B cell (primary cell): ENCODE results near the gene PRKCZ. TPM values are rescaled to one million over a fixed set of nuclear protein-coding genes. Genes with fewer than 3 reads are reported as not detected.

Experiments
- ATAC-seq: fragments of 200-7000 bp; cut with Tn5 transposase; one replicate; pipeline ENCODE4 v1.10.0; 2021; ENCODE audit warnings: low read depth, mild to moderate bottlenecking, moderate number of reproducible peaks, moderate library complexity
- CTCF ChIA-PET: fragments of 350-600 bp; sonication (Branson Sonifier 250); formaldehyde crosslinking; loops from one replicate; lab custom pipeline; 2021; ENCODE audit warnings: antibody characterized with exemption, inconsistent platforms; lab: Charles Lee
- POLR2A ChIA-PET: fragments of 350-600 bp; sonication (Branson Sonifier 250); formaldehyde crosslinking; loops from one replicate; lab custom pipeline; 2021; ENCODE audit warnings: antibody characterized with exemption; lab: Charles Lee
- DNase-seq: peaks from one replicate; pipeline ENCODE4 v3.0.0; 2013
- H2AFZ ChIP-seq: 2 replicates; pipeline ENCODE4 v1.6.1; 2012; ENCODE audit warnings: mild to moderate bottlenecking, low read depth, low read length; ENCODE audit not compliant: insufficient read depth, poor library complexity, severe bottlenecking
- H3K27ac ChIP-seq, 2 donors: 1 replicate in 1 of 2; 2 replicates in 1 of 2; pipeline ENCODE4 v1.5.1; 2012 to 2013; ENCODE audit warnings: low read length in 2 of 2, mild to moderate bottlenecking in 2 of 2, moderate library complexity in 1 of 2
- H3K27me3 ChIP-seq, 4 experiments: fragments of 200-600 bp in 1 of 4; sonication (generic) in 1 of 4; replicated peaks in 1 of 4; 1 replicate in 2 of 4; 2 replicates in 2 of 4; pipeline versions ENCODE4 v1.6.1 to v1.7.0; 2013 to 2016; ENCODE audit warnings: low read length in 3 of 4, mild to moderate bottlenecking in 2 of 4, mixed read lengths in 1 of 4, moderate library complexity in 1 of 4; ENCODE audit not compliant: insufficient read depth in 4 of 4, control insufficient read depth in 3 of 4; ENCODE audit errors: control extremely low read depth in 1 of 4
- H3K36me3 ChIP-seq, 2 experiments: replicated peaks in 1 of 2; 1 replicate in 1 of 2; 2 replicates in 1 of 2; pipeline versions ENCODE4 v1.6.1 to v1.7.1; 2013; ENCODE audit warnings: low read length in 1 of 2; ENCODE audit not compliant: insufficient read depth in 2 of 2, control insufficient read depth in 1 of 2; ENCODE audit errors: control extremely low read depth in 1 of 2, extremely low read depth in 1 of 2
- H3K4me1 ChIP-seq, 2 donors: fragments of 200-600 bp in 1 of 2; sonication (generic) in 1 of 2; 1 replicate in 1 of 2; 2 replicates in 1 of 2; pipeline versions ENCODE4 v1.5.1 to v1.6.1; 2013 to 2017; ENCODE audit warnings: low read length in 2 of 2; ENCODE audit not compliant: control insufficient read depth in 2 of 2, insufficient read depth in 2 of 2
- H3K4me2 ChIP-seq: replicated peaks from 2 replicates; pipeline ENCODE3; 2012; ENCODE audit warnings: mild to moderate bottlenecking, low read depth, low read length; ENCODE audit not compliant: poor library complexity, severe bottlenecking
- H3K4me3 ChIP-seq, 5 experiments: fragments of 200-600 bp in 1 of 5; sonication (generic) in 1 of 5; 1 replicate in 3 of 5; 2 replicates in 2 of 5; pipeline versions ENCODE4 v1.5.1 to v1.7.0; 2011 to 2016; ENCODE audit warnings: low read length in 4 of 5, mild to moderate bottlenecking in 4 of 5, low read depth in 2 of 5, control low read depth in 1 of 5, moderate library complexity in 1 of 5; ENCODE audit not compliant: insufficient read depth in 1 of 5; ENCODE audit errors: control extremely low read depth in 1 of 5, extremely low read depth in 1 of 5
- H3K79me2 ChIP-seq: fragments of 200-600 bp; sonication (generic); one replicate; pipeline ENCODE4 v1.6.0; 2016; ENCODE audit warnings: low read length; ENCODE audit not compliant: control insufficient read depth, insufficient read depth
- H3K9ac ChIP-seq: fragments of 200-600 bp; sonication (generic); 2 replicates; pipeline ENCODE4 v1.6.1; 2017; ENCODE audit warnings: mild to moderate bottlenecking, low read length, moderate library complexity
- H3K9me3 ChIP-seq, 3 donors: one replicate each; pipeline versions ENCODE4 v1.6.1 to v1.7.1; 2013; ENCODE audit warnings: low read length in 2 of 3; ENCODE audit not compliant: control insufficient read depth in 2 of 3, insufficient read depth in 1 of 3; ENCODE audit errors: control extremely low read depth in 1 of 3
- H4K20me1 ChIP-seq: 2 replicates; pipeline ENCODE4 v1.6.0; 2012; ENCODE audit warnings: mild to moderate bottlenecking, low read length; ENCODE audit not compliant: insufficient read depth, control insufficient read depth, poor library complexity, severe bottlenecking
- H3K27ac Mint-ChIP-seq: one replicate; pipeline ENCODE4 v1.8.0; 2021; ENCODE audit warnings: mixed read lengths
- H3K27me3 Mint-ChIP-seq: one replicate; pipeline ENCODE4 v1.8.0; 2021; ENCODE audit warnings: mixed read lengths
- H3K4me1 Mint-ChIP-seq: one replicate; pipeline ENCODE4 v1.8.0; 2021; ENCODE audit warnings: mixed read lengths
- H3K4me3 Mint-ChIP-seq: one replicate; pipeline ENCODE4 v1.8.0; 2021; ENCODE audit warnings: mixed read lengths
- H3K9me3 Mint-ChIP-seq: one replicate; pipeline ENCODE4 v1.8.0; 2022; ENCODE audit warnings: mixed read lengths; ENCODE audit not compliant: insufficient read depth
- CTCF ChIP-seq: fragments of 200-600 bp; IDR thresholded peaks from one replicate; pipeline ENCODE4 v1.8.0; 2022; ENCODE audit warnings: antibody characterized with exemption, mild to moderate bottlenecking
- EZH2 ChIP-seq: IDR thresholded peaks from 2 replicates; pipeline ENCODE4 v1.6.1; 2012; ENCODE audit warnings: borderline replicate concordance, low read depth, mild to moderate bottlenecking, moderate library complexity, low read length; ENCODE audit not compliant: insufficient read depth, poor library complexity, severe bottlenecking
- WGBS: methylation state at CpG from one replicate; pipeline ENCODE4 v1.1.5; 2013; ENCODE audit warnings: missing lambda C conversion rate; ENCODE audit not compliant: insufficient coverage; 5-methylcytosine and 5-hydroxymethylcytosine counted together
- intact Hi-C: fragments of 100-400 bp; cut with micrococcal nuclease; formaldehyde crosslinking; loops from one replicate; pipeline ENCODE4 v1.10.0; 2022
- polyA plus RNA-seq: library from polyadenylated mRNA; depleted of rRNA; stranded (reverse); fragments of >200 nt; gene quantifications from 2 replicates; pipeline ENCODE4 v1.2.3, GENCODE V29; 2012
- total RNA-seq, 2 donors: library from RNA; stranded (reverse); fragments of 120-200 nt in 1 of 2; gene quantifications; 1 replicate in 1 of 2; 2 replicates in 1 of 2; pipeline versions ENCODE4 v1.2.3 to v1.2.4, GENCODE V29; 2013 to 2022

The PRKCZ gene
- total and polyA plus RNA-seq, 2 donors (not counting 1 experiment from before 2014, with no cell fraction given) = 17.9 to 53.2 TPM

- ATAC-seq = no peak
- no peak overlapping the region for H2AFZ ChIP-seq
- peaks cover 0 to under 1% of the 10 kb centered on the region in 2 donors for H3K4me1 ChIP-seq
- H3K36me3 ChIP-seq = no peaks in the 10 kb centered on the region
- H3K9me3 ChIP-seq = peaks cover 0 to 4% (median 0%) of the 10 kb centered on the region in 3 donors
- no peaks in the 10 kb centered on the region for H4K20me1 ChIP-seq
- H3K4me3 ChIP-seq = no peak overlapping the region
- TF ChIP-seq EZH2 (no peak), CTCF (no peak)
- Mint-ChIP-seq H3K27me3 (peaks cover 5% of the 10 kb centered on the region), H3K4me1 (peaks cover 4% of the 10 kb centered on the region), H3K9me3 (no peaks in the 10 kb centered on the region), H3K4me3 (no peak overlapping the region), H3K27ac (no peak overlapping the region)
- H3K27ac ChIP-seq = no peak overlapping the region
- no peaks in the 10 kb centered on the region for H3K79me2 ChIP-seq
- POLR2A ChIA-PET = no interaction called here
- DNase-seq = no peak
- H3K4me2 ChIP-seq = no peak overlapping the region
- 93% methylated on average over 8 of the region's 8 CpGs for WGBS
- H3K27me3 ChIP-seq = peaks cover 0 to 3% (median 0%) of the 10 kb centered on the region in 4 experiments
- no peak overlapping the region for H3K9ac ChIP-seq
- intact Hi-C loops = no loop called here
- CTCF ChIA-PET = no interaction called here
These were observed 11.0 kb upstream of the PRKCZ start for GRCh38 chr1:2039251-2039650.

GRCh38 chr1:2041305-2041704, 8.9 kb upstream of the PRKCZ start:
- Histone ChIP-seq H3K36me3 (no peaks in the 10 kb centered on the region), H3K4me2 (no peak overlapping the region), H4K20me1 (no peaks in the 10 kb centered on the region), H3K27ac (no peak overlapping the region), H3K27me3 (peaks cover 0 to 18% (median 5%) of the 10 kb centered on the region in 4 experiments), H3K4me3 (no peak overlapping the region), H3K4me1 (peaks cover 11 to 15% of the 10 kb centered on the region in 2 donors), H3K9me3 (peaks cover 0 to 7% (median 0%) of the 10 kb centered on the region in 3 donors), H3K79me2 (no peaks in the 10 kb centered on the region), H3K9ac (no peak overlapping the region), H2AFZ (no peak overlapping the region)
- no peak for ATAC-seq
- peaks cover 11% of the 10 kb centered on the region for H3K27me3 Mint-ChIP-seq
- no peaks in the 10 kb centered on the region for H3K9me3 Mint-ChIP-seq
- H3K4me1 Mint-ChIP-seq = peaks cover 13% of the 10 kb centered on the region
- no peak for DNase-seq
- intact Hi-C loops = no loop called here
- H3K27ac Mint-ChIP-seq = no peak overlapping the region
- CTCF ChIA-PET = no interaction called here
- no peak overlapping the region for H3K4me3 Mint-ChIP-seq
- TF ChIP-seq CTCF = no peak
- no peak for TF ChIP-seq EZH2
- WGBS = 78% methylated on average over 15 of the region's 15 CpGs
- POLR2A ChIA-PET = no interaction called here
